ENCODE data around the gene BSDC1. TPM values are rescaled to one million over a fixed set of nuclear protein-coding genes. Genes with fewer than 3 reads are reported as not detected.
A peak's percentile ranks its signal among the peaks of the same experiment; 100 is the strongest.

BSDC1 gene
- total and polyA plus RNA-seq, 2 of the 13 experiments (the other 11 are each of a cell fraction or from before 2014, with no cell fraction given): 40.3 to 64.2 TPM

- no peak for TF ChIP-seq ZFAT (CRISPR knock-in tag; conservative IDR thresholded peaks at IDR 0.05)
- TF ChIP-seq FOXO1 (CRISPR knock-in tag; IDR thresholded peaks at IDR 0.05): peak; percentile 12; the same call in 1 of the 2 replicates
- peak; percentile 22; the same call in 1 of the 2 replicates for TF ChIP-seq ZNF558 (CRISPR knock-in tag; IDR thresholded peaks at IDR 0.05; ENCODE audit: borderline replicate concordance)
- no peak for TF ChIP-seq BORCS8-MEF2B (CRISPR knock-in tag; IDR thresholded peaks at IDR 0.05)
- TF ChIP-seq THAP9 (CRISPR knock-in tag; IDR thresholded peaks at IDR 0.05; ENCODE audit: borderline replicate concordance): no peak; the same call in 1 of the 2 replicates
- TF ChIP-seq MYPOP (CRISPR knock-in tag; IDR thresholded peaks at IDR 0.05): no peak
- no peak for TF ChIP-seq HOXA9 (CRISPR knock-in tag; IDR thresholded peaks at IDR 0.05; ENCODE audit: borderline replicate concordance)
- no peak for TF ChIP-seq ZNF670 (CRISPR knock-in tag; IDR thresholded peaks at IDR 0.05; ENCODE audit: borderline replicate concordance)
- no peak for TF ChIP-seq ZNF619 (CRISPR knock-in tag; IDR thresholded peaks at IDR 0.05)
- TF ChIP-seq REPIN1 (CRISPR knock-in tag; IDR thresholded peaks at IDR 0.05; ENCODE audit: borderline replicate concordance, low read depth): no peak
- TF ChIP-seq ZNF766 (CRISPR knock-in tag; IDR thresholded peaks at IDR 0.05; ENCODE audit: borderline replicate concordance): 0 out of 2 replicates have a peak, but pooled peaks have one; percentile 26
- peak; percentile 33; the same call in 1 of the 2 replicates for TF ChIP-seq ARID4A (CRISPR knock-in tag; IDR thresholded peaks at IDR 0.05; ENCODE audit: borderline replicate concordance)
- TF ChIP-seq ERF (CRISPR knock-in tag; IDR thresholded peaks at IDR 0.05): no peak
- TF ChIP-seq KAT7 (CRISPR knock-in tag; IDR thresholded peaks at IDR 0.05; ENCODE audit: borderline replicate concordance): no peak
- no peak for TF ChIP-seq RERE (CRISPR knock-in tag; IDR thresholded peaks at IDR 0.05; ENCODE audit: low read depth)
These were observed 48.9 kb downstream of the BSDC1 start (continued) for GRCh38 chr1:32345289-32345827.

All from HepG2 (cell line).